Measurements from ENCODE around the gene ST8SIA6. TPM values are rescaled to one million over a fixed set of nuclear protein-coding genes. Genes with fewer than 3 reads are reported as not detected.

Gene ST8SIA6
- total RNA-seq, 4 donors from 2014 or later = not detected

DNA sequence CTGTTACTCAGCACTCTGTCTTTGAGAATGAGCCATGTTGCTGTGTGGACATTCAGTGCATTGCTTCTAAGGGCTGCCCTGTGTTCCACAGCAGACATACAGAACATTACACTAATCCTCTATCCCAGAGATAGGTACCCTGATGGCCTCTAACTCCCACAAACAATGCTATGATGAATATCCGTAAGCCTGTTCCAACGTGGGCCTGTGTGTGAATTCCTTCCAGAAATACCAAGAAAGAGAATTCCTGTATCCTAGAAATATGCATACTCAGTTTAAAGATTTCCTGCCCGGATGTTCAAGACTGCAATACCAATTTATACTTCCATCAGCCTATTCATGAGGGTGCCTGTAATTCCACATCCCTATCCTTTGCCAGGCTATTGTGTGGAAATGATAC, 21.3 kb upstream of the ST8SIA6 start:
- H3K27me3 ChIP-seq = no peaks in the 10 kb centered on the region
- H3K9me3 ChIP-seq = no peaks in the 10 kb centered on the region
- no peaks in the 10 kb centered on the region for H3K36me3 ChIP-seq
- no peak overlapping the region for H3K4me3 ChIP-seq
- H3K27ac ChIP-seq = no peak overlapping the region
- H3K4me1 ChIP-seq = no peaks in the 10 kb centered on the region
- no peak for DNase-seq
- TF ChIP-seq, protein P1, sequence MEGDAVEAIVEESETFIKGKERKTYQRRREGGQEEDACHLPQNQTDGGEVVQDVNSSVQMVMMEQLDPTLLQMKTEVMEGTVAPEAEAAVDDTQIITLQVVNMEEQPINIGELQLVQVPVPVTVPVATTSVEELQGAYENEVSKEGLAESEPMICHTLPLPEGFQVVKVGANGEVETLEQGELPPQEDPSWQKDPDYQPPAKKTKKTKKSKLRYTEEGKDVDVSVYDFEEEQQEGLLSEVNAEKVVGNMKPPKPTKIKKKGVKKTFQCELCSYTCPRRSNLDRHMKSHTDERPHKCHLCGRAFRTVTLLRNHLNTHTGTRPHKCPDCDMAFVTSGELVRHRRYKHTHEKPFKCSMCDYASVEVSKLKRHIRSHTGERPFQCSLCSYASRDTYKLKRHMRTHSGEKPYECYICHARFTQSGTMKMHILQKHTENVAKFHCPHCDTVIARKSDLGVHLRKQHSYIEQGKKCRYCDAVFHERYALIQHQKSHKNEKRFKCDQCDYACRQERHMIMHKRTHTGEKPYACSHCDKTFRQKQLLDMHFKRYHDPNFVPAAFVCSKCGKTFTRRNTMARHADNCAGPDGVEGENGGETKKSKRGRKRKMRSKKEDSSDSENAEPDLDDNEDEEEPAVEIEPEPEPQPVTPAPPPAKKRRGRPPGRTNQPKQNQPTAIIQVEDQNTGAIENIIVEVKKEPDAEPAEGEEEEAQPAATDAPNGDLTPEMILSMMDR (IDR thresholded peaks at IDR 0.05) = no peak
- no peak for TF ChIP-seq POLR2A (IDR thresholded peaks at IDR 0.05)

DNA sequence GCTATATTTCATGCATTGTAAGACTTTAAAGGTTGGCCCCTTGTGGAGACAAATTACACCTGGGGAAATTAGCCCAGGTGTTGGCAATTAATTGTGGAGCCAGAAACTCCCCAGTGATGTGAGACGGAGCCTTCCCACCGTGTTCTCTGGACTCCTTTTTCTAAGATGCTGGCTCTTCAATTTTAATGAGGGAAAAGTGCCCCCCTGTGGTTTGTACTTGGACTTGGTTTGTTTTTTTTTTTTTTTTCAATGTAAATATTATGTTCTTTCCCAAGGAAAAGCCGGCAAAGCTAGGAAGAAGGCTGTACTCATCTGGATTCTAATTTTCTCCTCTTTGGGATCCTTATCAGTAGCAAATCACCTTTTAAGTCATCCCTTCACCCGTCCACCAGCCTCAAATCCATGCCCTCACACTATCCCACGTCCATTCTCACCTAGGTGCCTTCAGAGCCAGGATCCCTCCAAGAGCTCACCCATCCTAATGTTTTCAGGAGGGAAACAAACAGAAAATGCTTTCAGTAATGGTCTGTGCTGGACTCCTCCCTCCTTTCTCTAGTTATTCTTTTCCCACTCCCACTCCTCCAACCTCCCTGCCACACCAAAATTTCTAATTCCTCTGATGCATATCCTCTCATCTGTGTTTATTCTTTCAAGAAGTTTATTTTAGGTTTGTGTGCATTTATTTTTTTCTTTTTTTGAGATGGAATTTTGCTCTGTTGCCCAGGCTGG, 20.4 kb upstream of the ST8SIA6 start:
- no peak for TF ChIP-seq POLR2A (IDR thresholded peaks at IDR 0.05)
- TF ChIP-seq, protein P1 (IDR thresholded peaks at IDR 0.05) = no peak
- H3K4me1 ChIP-seq = no peaks in the 10 kb centered on the region

DNA sequence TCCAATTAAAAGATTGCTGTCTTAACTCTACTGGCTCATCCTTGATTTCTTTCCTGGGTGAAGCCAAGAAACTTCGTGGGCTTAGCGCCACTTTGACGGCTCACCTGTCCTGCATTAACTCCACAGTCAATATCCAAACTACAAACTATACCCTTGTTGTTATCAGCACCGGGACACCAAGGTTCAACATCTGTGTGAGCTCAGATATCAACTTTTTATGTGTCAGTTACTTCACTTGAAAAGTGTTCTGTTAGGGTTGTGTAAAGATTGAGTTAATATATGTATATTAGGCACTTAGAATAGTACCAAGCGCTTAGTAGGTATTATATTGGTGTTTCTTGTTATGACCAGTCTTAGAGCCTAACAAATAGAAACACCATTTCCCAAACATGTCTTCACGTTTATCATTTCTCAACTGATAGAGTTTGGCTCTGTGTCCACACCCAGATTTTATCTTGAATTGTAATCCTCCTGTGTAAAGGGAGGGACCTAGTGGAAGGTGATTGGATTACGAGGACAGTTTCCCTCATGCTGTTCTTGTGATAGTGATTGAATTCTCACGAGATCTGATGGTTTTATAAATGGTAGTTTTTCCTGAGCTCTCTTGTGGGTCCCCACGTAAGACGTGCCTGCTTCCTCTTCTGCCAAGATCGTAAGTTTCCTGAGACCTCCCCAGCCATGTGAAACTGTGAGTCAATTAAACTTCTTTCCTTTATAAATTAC, 19.0 kb upstream of the ST8SIA6 start:
- no peaks in the 10 kb centered on the region for H3K27me3 ChIP-seq
- H3K27ac ChIP-seq = no peak overlapping the region
- TF ChIP-seq, protein P1 (IDR thresholded peaks at IDR 0.05) = no peak
- TF ChIP-seq POLR2A (IDR thresholded peaks at IDR 0.05) = no peak
- no peaks in the 10 kb centered on the region for H3K36me3 ChIP-seq
- no peaks in the 10 kb centered on the region for H3K4me1 ChIP-seq
- H3K9me3 ChIP-seq = no peaks in the 10 kb centered on the region
- no peak overlapping the region for H3K4me3 ChIP-seq
- no peak for DNase-seq

More for the DNA sequence above, 20.4 kb upstream of the ST8SIA6 start:
- Histone ChIP-seq H3K27me3 (no peaks in the 10 kb centered on the region), H3K9me3 (no peaks in the 10 kb centered on the region), H3K36me3 (no peaks in the 10 kb centered on the region), H3K27ac (no peak overlapping the region), H3K4me3 (no peak overlapping the region)
- DNase-seq = no peak

DNA sequence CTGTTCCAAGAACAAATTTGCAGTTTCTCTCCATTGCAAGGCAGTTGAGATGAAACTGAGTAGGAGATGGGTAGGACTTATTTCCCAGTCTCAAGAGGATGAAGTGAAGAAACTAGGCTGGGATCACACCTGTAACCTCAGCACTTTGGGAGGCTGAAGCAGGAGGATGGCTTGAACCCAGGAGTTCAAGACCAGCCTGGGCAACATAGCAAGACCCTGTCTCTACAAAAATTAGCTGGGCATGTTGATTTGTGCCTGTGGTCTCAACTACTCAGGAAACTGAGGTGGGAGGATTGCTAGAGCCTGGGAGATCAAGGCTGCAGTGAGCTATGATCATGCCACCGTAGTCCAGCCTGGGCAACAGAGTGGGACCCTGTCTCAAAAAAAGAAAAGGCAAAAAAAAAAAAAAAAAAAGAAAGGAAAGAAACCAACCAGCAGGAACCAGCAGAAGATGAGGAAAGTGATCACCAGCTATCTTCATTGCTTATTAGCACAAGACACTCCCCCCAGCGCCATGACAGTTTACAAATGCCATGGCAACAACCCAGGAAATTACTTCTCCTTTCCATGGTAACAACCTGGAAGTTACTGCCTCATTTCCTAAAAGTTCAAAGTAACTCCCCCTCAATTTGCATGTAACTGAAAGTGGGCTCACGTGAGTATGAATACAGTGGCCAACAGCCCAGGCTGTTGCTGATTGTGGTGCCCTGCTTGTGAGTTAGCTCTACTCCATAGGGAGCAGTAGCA, 18.3 kb upstream of the ST8SIA6 start:
- H3K27ac ChIP-seq = no peak overlapping the region
- no peaks in the 10 kb centered on the region for H3K27me3 ChIP-seq
- no peak for TF ChIP-seq POLR2A (IDR thresholded peaks at IDR 0.05)
- TF ChIP-seq, protein P1 (IDR thresholded peaks at IDR 0.05) = no peak
- H3K4me3 ChIP-seq = no peak overlapping the region
- H3K4me1 ChIP-seq = no peaks in the 10 kb centered on the region
- DNase-seq = no peak
- H3K9me3 ChIP-seq = no peaks in the 10 kb centered on the region
- no peaks in the 10 kb centered on the region for H3K36me3 ChIP-seq

DNA sequence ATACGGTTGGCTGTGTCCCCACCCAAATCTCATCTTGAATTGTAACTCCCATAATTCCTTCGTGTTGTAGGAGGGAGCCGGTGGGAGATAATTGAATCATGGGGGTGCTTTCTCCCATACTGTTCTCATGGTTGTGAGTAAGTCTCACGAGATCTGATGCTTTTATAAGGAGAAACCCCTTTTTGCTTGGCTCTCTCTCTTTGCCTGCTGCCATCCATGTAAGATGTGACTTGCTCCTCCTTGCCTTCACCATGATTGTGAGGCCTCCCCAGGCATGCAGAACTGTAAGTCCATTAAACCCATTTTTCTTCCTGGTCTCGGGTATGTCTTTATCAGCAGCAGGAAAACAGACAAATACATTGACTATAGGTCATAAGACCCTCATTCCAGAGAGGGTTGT, 15.9 kb upstream of the ST8SIA6 start:
- TF ChIP-seq, protein P1 (IDR thresholded peaks at IDR 0.05) = no peak
- no peak for TF ChIP-seq POLR2A (IDR thresholded peaks at IDR 0.05)
- no peak overlapping the region for H3K4me3 ChIP-seq
- DNase-seq = no peak

More for the DNA sequence above, 15.9 kb upstream of the ST8SIA6 start:
- no peaks in the 10 kb centered on the region for H3K36me3 ChIP-seq
- H3K9me3 ChIP-seq = no peaks in the 10 kb centered on the region
- H3K27me3 ChIP-seq = no peaks in the 10 kb centered on the region
- no peaks in the 10 kb centered on the region for H3K4me1 ChIP-seq
- H3K27ac ChIP-seq = no peak overlapping the region
